DND-41 (cell line): ENCODE measurements around the gene MAML3.

ENCODE experiments used
- ATAC-seq: fragments of 200-7000 bp; cut with Tn5 transposase; 3 replicates; pipeline ENCODE4 v1.9.1; 2021; ENCODE audit warnings: low read depth; ENCODE audit not compliant: insufficient read depth
- DNase-seq: peaks from one replicate; pipeline ENCODE4 v3.0.0-alpha.2; 2020
- H2AFZ ChIP-seq: 2 replicates; pipeline ENCODE4 v1.6.0; 2012; ENCODE audit warnings: low read depth, low read length
- H3K27ac ChIP-seq: 2 replicates; pipeline ENCODE4 v1.5.1; 2012; ENCODE audit warnings: low read length, inconsistent platforms
- H3K27me3 ChIP-seq: fragments of 200-600 bp; sonication (generic); 2 replicates; pipeline ENCODE4 v1.6.0; 2012; ENCODE audit warnings: low read length, mild to moderate bottlenecking, inconsistent platforms; ENCODE audit not compliant: insufficient read depth, poor library complexity
- H3K36me3 ChIP-seq: 2 replicates; pipeline ENCODE4 v1.5.1; 2012; ENCODE audit warnings: low read length, inconsistent platforms; ENCODE audit not compliant: insufficient read depth
- H3K4me1 ChIP-seq: 2 replicates; pipeline ENCODE4 v1.5.1; 2012; ENCODE audit warnings: mild to moderate bottlenecking, low read length; ENCODE audit not compliant: insufficient read depth
- H3K4me2 ChIP-seq: 2 replicates; pipeline ENCODE4 v1.6.0; 2012; ENCODE audit warnings: mild to moderate bottlenecking, moderate library complexity, low read length, inconsistent platforms; ENCODE audit not compliant: insufficient read depth
- H3K4me3 ChIP-seq, 2 experiments: fragments of 200-600 bp in 1 of 2; shearing (Covaris generic) in 1 of 2; 2 replicates each; pipeline ENCODE4 v1.5.1; 2012 to 2016; ENCODE audit warnings: inconsistent platforms in 2 of 2, low read length in 2 of 2, mild to moderate bottlenecking in 2 of 2, low read depth in 1 of 2, moderate library complexity in 1 of 2
- H3K79me2 ChIP-seq: 2 replicates; pipeline ENCODE4 v1.6.0; 2012; ENCODE audit warnings: low read length, inconsistent platforms; ENCODE audit not compliant: insufficient read depth
- H3K9ac ChIP-seq: 2 replicates; pipeline ENCODE4 v1.6.0; 2012; ENCODE audit warnings: low read depth, mild to moderate bottlenecking, inconsistent platforms, low read length, moderate library complexity
- H3K9me3 ChIP-seq: 2 replicates; pipeline ENCODE4 v1.5.1; 2012; ENCODE audit warnings: low read length, moderate library complexity, mild to moderate bottlenecking, inconsistent platforms; ENCODE audit not compliant: insufficient read depth, severe bottlenecking
- H4K20me1 ChIP-seq: 2 replicates; pipeline ENCODE4 v1.6.0; 2012; ENCODE audit warnings: low read length; ENCODE audit not compliant: insufficient read depth
- CTCF ChIP-seq: IDR thresholded peaks from 2 replicates; pipeline ENCODE4 v1.5.1; 2012; ENCODE audit warnings: borderline replicate concordance, low read length, moderate library complexity, mild to moderate bottlenecking; ENCODE audit not compliant: poor library complexity, severe bottlenecking; ENCODE audit errors: extremely low read depth
- EZH2 ChIP-seq: IDR thresholded peaks from 3 replicates; pipeline ENCODE4 v1.6.1; 2012; ENCODE audit warnings: borderline replicate concordance, low read depth, mild to moderate bottlenecking, moderate library complexity, low read length, inconsistent platforms; ENCODE audit not compliant: severe bottlenecking

MAML3 gene

GRCh38 chr4:139916041-139916440, 237.9 kb downstream of the MAML3 start:
- H2AFZ ChIP-seq: no peak overlapping the region
- H3K9me3 ChIP-seq: no peaks in the 10 kb centered on the region
- H3K27me3 ChIP-seq: no peaks in the 10 kb centered on the region
- TF ChIP-seq EZH2: no peak
- TF ChIP-seq CTCF: no peak
- no peaks in the 10 kb centered on the region for H3K79me2 ChIP-seq
- H3K4me2 ChIP-seq: no peak overlapping the region
- ATAC-seq: no peak
- DNase-seq: no peak
- H3K9ac ChIP-seq: no peak overlapping the region
- no peaks in the 10 kb centered on the region for H3K36me3 ChIP-seq
- no peak overlapping the region for H3K27ac ChIP-seq
- no peaks in the 10 kb centered on the region for H3K4me1 ChIP-seq
- H4K20me1 ChIP-seq: peaks cover 4% of the 10 kb centered on the region; the same call in 1 of the 2 replicates
- H3K4me3 ChIP-seq: no peak overlapping the region

- no peak for ATAC-seq
- H2AFZ ChIP-seq: no peak overlapping the region
- no peak for DNase-seq
- H3K4me3 ChIP-seq: no peak overlapping the region
- H3K4me1 ChIP-seq: no peaks in the 10 kb centered on the region
- no peak for TF ChIP-seq EZH2
- TF ChIP-seq CTCF: no peak
- no peak overlapping the region for H3K27ac ChIP-seq
- no peaks in the 10 kb centered on the region for H3K9me3 ChIP-seq
- no peak overlapping the region for H3K9ac ChIP-seq
- H3K36me3 ChIP-seq: no peaks in the 10 kb centered on the region
- peaks cover 4% of the 10 kb centered on the region; the same call in 1 of the 2 replicates for H4K20me1 ChIP-seq
- H3K4me2 ChIP-seq: no peak overlapping the region
- H3K27me3 ChIP-seq: no peaks in the 10 kb centered on the region
- no peaks in the 10 kb centered on the region for H3K79me2 ChIP-seq
Observed at GRCh38 chr4:139915037-139915436, 238.9 kb downstream of the MAML3 start.

- no peaks in the 10 kb centered on the region for H3K79me2 ChIP-seq
- H2AFZ ChIP-seq: no peak overlapping the region
- H3K9ac ChIP-seq: no peak overlapping the region
- DNase-seq (no peak), ATAC-seq (no peak)
- H3K4me1 ChIP-seq: no peaks in the 10 kb centered on the region
- H3K36me3 ChIP-seq: no peaks in the 10 kb centered on the region
- peaks cover 4% of the 10 kb centered on the region; the same call in 1 of the 2 replicates for H4K20me1 ChIP-seq
- no peaks in the 10 kb centered on the region for H3K9me3 ChIP-seq
- H3K4me3 ChIP-seq: no peak overlapping the region
- no peak for TF ChIP-seq CTCF
- TF ChIP-seq EZH2: no peak
- H3K4me2 ChIP-seq: no peak overlapping the region
- H3K27ac ChIP-seq: no peak overlapping the region
- H3K27me3 ChIP-seq: no peaks in the 10 kb centered on the region
Observed at GRCh38 chr4:139913995-139914598, 239.9 kb downstream of the MAML3 start.
